HUES6 (cell line): ENCODE data around the gene TMEM178B.

ENCODE experiments used
- H3K27ac ChIP-seq: 2 replicates; pipeline ENCODE4 v1.7.0; 2013; ENCODE audit warnings: low read depth, mild to moderate bottlenecking, low read length, inconsistent platforms
- H3K27me3 ChIP-seq: 2 replicates; pipeline ENCODE4 v1.6.1; 2013; ENCODE audit warnings: low read length; ENCODE audit not compliant: control insufficient read depth, insufficient read depth
- H3K36me3 ChIP-seq: 2 replicates; pipeline ENCODE4 v1.6.1; 2013; ENCODE audit warnings: low read length; ENCODE audit not compliant: control insufficient read depth, insufficient read depth
- H3K4me1 ChIP-seq: 2 replicates; pipeline ENCODE4 v1.6.1; 2013; ENCODE audit warnings: low read length; ENCODE audit not compliant: control insufficient read depth, insufficient read depth
- H3K4me3 ChIP-seq: 2 replicates; pipeline ENCODE4 v1.5.1; 2013; ENCODE audit warnings: low read depth, low read length
- H3K9ac ChIP-seq: one replicate; pipeline ENCODE4 v1.6.1; 2013; ENCODE audit warnings: mild to moderate bottlenecking, low read length
- H3K9me3 ChIP-seq: 2 replicates; pipeline ENCODE4 v1.6.1; 2013; ENCODE audit warnings: low read depth, low read length; ENCODE audit not compliant: control insufficient read depth, insufficient read depth

TMEM178B gene

GRCh38 chr7:141477865-141478264 lies 404.0 kb downstream of the TMEM178B start:
- H3K4me3 ChIP-seq: no peak overlapping the region
- H3K9ac ChIP-seq: no peak overlapping the region
- no peaks in the 10 kb centered on the region for H3K36me3 ChIP-seq
- H3K27ac ChIP-seq: no peak overlapping the region
- H3K9me3 ChIP-seq: no peaks in the 10 kb centered on the region
- no peaks in the 10 kb centered on the region for H3K27me3 ChIP-seq
- H3K4me1 ChIP-seq: no peaks in the 10 kb centered on the region

GRCh38 chr7:141478845-141479244 lies 405.0 kb downstream of the TMEM178B start:
- Histone ChIP-seq H3K9me3 (no peaks in the 10 kb centered on the region), H3K27me3 (no peaks in the 10 kb centered on the region), H3K9ac (no peak overlapping the region), H3K36me3 (no peaks in the 10 kb centered on the region), H3K4me1 (no peaks in the 10 kb centered on the region), H3K27ac (no peak overlapping the region), H3K4me3 (no peak overlapping the region)

- Histone ChIP-seq H3K9me3 (no peaks in the 10 kb centered on the region), H3K4me3 (no peak overlapping the region), H3K27me3 (no peaks in the 10 kb centered on the region), H3K27ac (no peak overlapping the region), H3K4me1 (no peaks in the 10 kb centered on the region), H3K36me3 (no peaks in the 10 kb centered on the region), H3K9ac (no peak overlapping the region)
Measured at GRCh38 chr7:141480953-141481352, 407.1 kb downstream of the TMEM178B start.

GRCh38 chr7:141481971-141482370 lies 408.1 kb downstream of the TMEM178B start:
- Histone ChIP-seq H3K36me3 (no peaks in the 10 kb centered on the region), H3K9ac (no peak overlapping the region), H3K4me1 (no peaks in the 10 kb centered on the region), H3K27me3 (no peaks in the 10 kb centered on the region), H3K9me3 (no peaks in the 10 kb centered on the region), H3K4me3 (no peak overlapping the region), H3K27ac (no peak overlapping the region)

- H3K27ac ChIP-seq: no peak overlapping the region
- no peaks in the 10 kb centered on the region for H3K4me1 ChIP-seq
- no peaks in the 10 kb centered on the region for H3K36me3 ChIP-seq
- H3K9me3 ChIP-seq: no peaks in the 10 kb centered on the region
- no peaks in the 10 kb centered on the region for H3K27me3 ChIP-seq
- no peak overlapping the region for H3K4me3 ChIP-seq
- no peak overlapping the region for H3K9ac ChIP-seq
Measured at GRCh38 chr7:141483044-141483443, 409.2 kb downstream of the TMEM178B start.

- Histone ChIP-seq H3K27me3 (no peaks in the 10 kb centered on the region), H3K27ac (no peak overlapping the region), H3K9ac (no peak overlapping the region)
Measured at GRCh38 chr7:141484907-141485306, 411.0 kb downstream of the TMEM178B start.

GRCh38 chr7:141486959-141487358 lies 413.1 kb downstream of the TMEM178B start:
- Histone ChIP-seq H3K9me3 (no peaks in the 10 kb centered on the region), H3K27ac (no peak overlapping the region), H3K27me3 (no peaks in the 10 kb centered on the region), H3K36me3 (no peaks in the 10 kb centered on the region), H3K4me1 (peaks cover 13% of the 10 kb centered on the region), H3K9ac (no peak overlapping the region), H3K4me3 (no peak overlapping the region)

More at GRCh38 chr7:141484907-141485306, 411.0 kb downstream of the TMEM178B start:
- Histone ChIP-seq H3K4me1 (peaks cover 5% of the 10 kb centered on the region; the same call in 1 of the 2 replicates), H3K9me3 (no peaks in the 10 kb centered on the region), H3K4me3 (no peak overlapping the region), H3K36me3 (no peaks in the 10 kb centered on the region)

- H3K27ac ChIP-seq: no peak overlapping the region
- H3K9me3 ChIP-seq: no peaks in the 10 kb centered on the region
- no peaks in the 10 kb centered on the region for H3K27me3 ChIP-seq
- no peak overlapping the region for H3K9ac ChIP-seq
- H3K4me1 ChIP-seq: peaks cover 13% of the 10 kb centered on the region
- H3K4me3 ChIP-seq: no peak overlapping the region
- no peaks in the 10 kb centered on the region for H3K36me3 ChIP-seq
Measured at GRCh38 chr7:141490474-141490873, 416.6 kb downstream of the TMEM178B start.

- Histone ChIP-seq H3K27me3 (0 out of 2 replicates have a peak, but pooled peaks cover 2% of the 10 kb centered on the region), H3K4me1 (peaks cover 7% of the 10 kb centered on the region), H3K27ac (no peak overlapping the region), H3K9ac (no peak overlapping the region), H3K9me3 (no peaks in the 10 kb centered on the region), H3K36me3 (no peaks in the 10 kb centered on the region), H3K4me3 (no peak overlapping the region)
Measured at GRCh38 chr7:141495057-141495456, 421.2 kb downstream of the TMEM178B start.

- Histone ChIP-seq H3K9me3 (no peaks in the 10 kb centered on the region), H3K27me3 (0 out of 2 replicates have a peak, but pooled peaks cover 2% of the 10 kb centered on the region), H3K27ac (no peak overlapping the region), H3K9ac (no peak overlapping the region), H3K36me3 (no peaks in the 10 kb centered on the region), H3K4me3 (no peak overlapping the region), H3K4me1 (no peaks in the 10 kb centered on the region)
Measured at GRCh38 chr7:141497391-141497790, 423.5 kb downstream of the TMEM178B start.

- H3K9ac ChIP-seq: no peak overlapping the region
- no peaks in the 10 kb centered on the region for H3K9me3 ChIP-seq
- H3K36me3 ChIP-seq: no peaks in the 10 kb centered on the region
- no peaks in the 10 kb centered on the region for H3K4me1 ChIP-seq
- no peak overlapping the region for H3K27ac ChIP-seq
- 0 out of 2 replicates have a peak, but pooled peaks cover 2% of the 10 kb centered on the region for H3K27me3 ChIP-seq
- no peak overlapping the region for H3K4me3 ChIP-seq
Measured at GRCh38 chr7:141500608-141501007, 426.7 kb downstream of the TMEM178B start.

GRCh38 chr7:141501451-141501850 lies 427.6 kb downstream of the TMEM178B start:
- H3K9ac ChIP-seq: no peak overlapping the region
- no peaks in the 10 kb centered on the region for H3K4me1 ChIP-seq
- no peak overlapping the region for H3K4me3 ChIP-seq
- H3K9me3 ChIP-seq: no peaks in the 10 kb centered on the region
- no peak overlapping the region for H3K27ac ChIP-seq
- no peaks in the 10 kb centered on the region for H3K36me3 ChIP-seq
- 0 out of 2 replicates have a peak, but pooled peaks cover 2% of the 10 kb centered on the region for H3K27me3 ChIP-seq
